ENCODE measurements around the gene REXO1.
A peak's percentile ranks its signal among the peaks of the same experiment; 100 is the strongest.

REXO1 gene

DNA sequence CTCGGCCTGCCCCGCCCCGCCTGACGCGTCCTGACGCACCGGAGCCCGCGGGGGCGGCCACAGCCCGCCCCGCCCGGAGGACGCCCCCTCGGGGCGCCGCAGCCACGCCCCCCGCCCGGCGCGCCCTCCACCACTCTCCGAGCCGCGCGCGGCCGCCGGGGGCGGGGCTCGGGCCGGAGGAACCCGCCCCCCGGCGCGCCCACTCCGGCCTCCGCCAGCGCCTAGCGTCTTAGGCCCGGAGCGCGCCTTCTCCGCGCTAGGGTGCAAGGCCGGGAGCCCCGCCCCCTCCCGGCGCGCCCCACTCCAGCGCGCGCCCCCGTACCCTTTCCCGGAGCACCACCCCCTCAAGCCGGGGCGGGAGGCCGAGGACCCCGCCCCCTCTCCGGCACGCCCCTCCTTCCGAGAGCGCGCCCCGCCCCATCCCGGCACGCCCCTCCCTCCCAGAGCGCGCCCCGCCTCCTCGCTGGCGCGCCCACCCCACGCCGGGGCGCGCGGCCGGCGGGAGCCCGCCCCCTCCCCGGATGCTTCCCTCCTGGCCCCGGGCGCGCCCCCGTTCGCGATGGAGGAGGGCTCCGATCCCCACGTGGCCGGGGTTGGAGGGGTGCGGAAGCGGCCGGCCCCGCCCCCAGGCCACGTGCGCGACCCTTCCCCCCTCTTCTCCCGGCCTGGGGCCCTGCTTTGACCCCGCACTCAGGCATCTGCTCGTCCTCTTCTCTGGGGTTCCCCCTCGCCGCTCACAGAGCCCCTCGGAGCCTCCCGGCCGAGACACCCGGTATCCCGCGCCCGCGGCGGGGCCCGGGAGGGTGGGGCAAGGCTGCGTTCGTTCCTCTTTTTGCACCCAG, 15.6 kb upstream of the REXO1 start:
- Histone ChIP-seq H3K36me3 (replicated peaks; ENCODE audit: insufficient read depth, low read length) (no peaks in the 10 kb centered on the region), H3K27me3 (replicated peaks; ENCODE audit: insufficient read depth, low read length) (no peaks in the 10 kb centered on the region), H3K4me2 (ENCODE audit: low read depth, low read length) (peak overlapping the region; percentile 96), H3K9ac (ENCODE audit: low read length) (peak overlapping the region; percentile 98), H2AFZ (ENCODE audit: low read length) (peak overlapping the region; percentile 95), H3K79me2 (ENCODE audit: low read length) (peaks cover 47% of the 10 kb centered on the region), H3F3A (ENCODE audit: insufficient read depth, low read length) (peaks cover 20% of the 10 kb centered on the region; the same call in 1 of the 2 replicates), H3K27ac (ENCODE audit: low read length) (peak overlapping the region; percentile 92), H3K9me2 (replicated peaks; ENCODE audit: insufficient read depth, low read length) (no peaks in the 10 kb centered on the region), H3K9me3 (replicated peaks; ENCODE audit: insufficient read depth, low read length) (no peaks in the 10 kb centered on the region), H3K4me3 (ENCODE audit: low read length) (peak overlapping the region; percentile 72), H3K4me1 (ENCODE audit: low read length) (peaks cover 15% of the 10 kb centered on the region), H4K20me1 (ENCODE audit: insufficient read depth, low read length) (no peaks in the 10 kb centered on the region)
- peak; percentile 97 for DNase-seq
- TF ChIP-seq, protein P1, sequence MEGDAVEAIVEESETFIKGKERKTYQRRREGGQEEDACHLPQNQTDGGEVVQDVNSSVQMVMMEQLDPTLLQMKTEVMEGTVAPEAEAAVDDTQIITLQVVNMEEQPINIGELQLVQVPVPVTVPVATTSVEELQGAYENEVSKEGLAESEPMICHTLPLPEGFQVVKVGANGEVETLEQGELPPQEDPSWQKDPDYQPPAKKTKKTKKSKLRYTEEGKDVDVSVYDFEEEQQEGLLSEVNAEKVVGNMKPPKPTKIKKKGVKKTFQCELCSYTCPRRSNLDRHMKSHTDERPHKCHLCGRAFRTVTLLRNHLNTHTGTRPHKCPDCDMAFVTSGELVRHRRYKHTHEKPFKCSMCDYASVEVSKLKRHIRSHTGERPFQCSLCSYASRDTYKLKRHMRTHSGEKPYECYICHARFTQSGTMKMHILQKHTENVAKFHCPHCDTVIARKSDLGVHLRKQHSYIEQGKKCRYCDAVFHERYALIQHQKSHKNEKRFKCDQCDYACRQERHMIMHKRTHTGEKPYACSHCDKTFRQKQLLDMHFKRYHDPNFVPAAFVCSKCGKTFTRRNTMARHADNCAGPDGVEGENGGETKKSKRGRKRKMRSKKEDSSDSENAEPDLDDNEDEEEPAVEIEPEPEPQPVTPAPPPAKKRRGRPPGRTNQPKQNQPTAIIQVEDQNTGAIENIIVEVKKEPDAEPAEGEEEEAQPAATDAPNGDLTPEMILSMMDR (IDR thresholded peaks at IDR 0.05; ENCODE audit: low read length) = no peak
- TF ChIP-seq EZH2phosphoT487 (IDR thresholded peaks at IDR 0.05; ENCODE audit: low read length) (no peak), EZH2 (optimal IDR thresholded peaks at IDR 0.05; ENCODE audit: low read depth, low read length) (no peak)

DNA sequence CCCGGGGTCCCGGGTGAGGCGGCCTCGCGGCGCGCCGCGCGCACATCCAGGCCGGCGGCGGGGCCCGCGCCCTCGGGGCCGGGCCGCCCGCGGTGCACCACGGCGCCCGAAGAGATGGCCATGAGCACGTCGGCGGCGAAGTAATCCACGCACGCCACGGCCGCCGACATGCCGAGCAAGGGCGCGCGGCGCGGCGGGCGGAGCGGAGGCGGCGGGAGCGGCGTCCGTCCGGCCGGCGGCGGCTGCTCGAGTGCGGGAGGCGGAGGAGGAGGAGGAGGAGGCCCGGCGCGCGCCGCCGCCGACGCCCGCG, 15.0 kb upstream of the REXO1 start, which contains the start of gene KLF16:
Gene KLF16, minus strand, starts transcription at position 252 of the 310 bp plus-strand sequence. Its CDS starts 82 bp downstream, at position 170.
- H3K4me3 ChIP-seq (ENCODE audit: low read length) = peak within 1 kb of the TSS; percentile 98
- H3K9me3 ChIP-seq (replicated peaks; ENCODE audit: insufficient read depth, low read length) = no peaks in the 10 kb centered on the region
- H3K9ac ChIP-seq (ENCODE audit: low read length) = peak within 1 kb of the TSS; percentile 98
- no peaks in the 10 kb centered on the region for H3K27me3 ChIP-seq (replicated peaks; ENCODE audit: insufficient read depth, low read length)
- H3K9me2 ChIP-seq (replicated peaks; ENCODE audit: insufficient read depth, low read length) = no peaks in the 10 kb centered on the region
- H3K4me1 ChIP-seq (ENCODE audit: low read length) = peaks cover 15% of the 10 kb centered on the region
- peak within 1 kb of the TSS; percentile 97 for H3K4me2 ChIP-seq (ENCODE audit: low read depth, low read length)
- peaks cover 25% of the 10 kb centered on the region for H3F3A ChIP-seq (ENCODE audit: insufficient read depth, low read length)
- peaks cover 52% of the 10 kb centered on the region for H3K79me2 ChIP-seq (ENCODE audit: low read length)
- peak within 1 kb of the TSS; percentile 95 for H2AFZ ChIP-seq (ENCODE audit: low read length)
- no peak for DNase-seq
- TF ChIP-seq EZH2 (optimal IDR thresholded peaks at IDR 0.05; ENCODE audit: low read depth, low read length) (no peak), EZH2phosphoT487 (IDR thresholded peaks at IDR 0.05; ENCODE audit: low read length) (no peak)
- TF ChIP-seq, protein P1 (IDR thresholded peaks at IDR 0.05; ENCODE audit: low read length) = no peak
- no peaks in the 10 kb centered on the region for H4K20me1 ChIP-seq (ENCODE audit: insufficient read depth, low read length)
- H3K36me3 ChIP-seq (replicated peaks; ENCODE audit: insufficient read depth, low read length) = no peaks in the 10 kb centered on the region
- peak within 1 kb of the TSS; percentile 92 for H3K27ac ChIP-seq (ENCODE audit: low read length)

DNA sequence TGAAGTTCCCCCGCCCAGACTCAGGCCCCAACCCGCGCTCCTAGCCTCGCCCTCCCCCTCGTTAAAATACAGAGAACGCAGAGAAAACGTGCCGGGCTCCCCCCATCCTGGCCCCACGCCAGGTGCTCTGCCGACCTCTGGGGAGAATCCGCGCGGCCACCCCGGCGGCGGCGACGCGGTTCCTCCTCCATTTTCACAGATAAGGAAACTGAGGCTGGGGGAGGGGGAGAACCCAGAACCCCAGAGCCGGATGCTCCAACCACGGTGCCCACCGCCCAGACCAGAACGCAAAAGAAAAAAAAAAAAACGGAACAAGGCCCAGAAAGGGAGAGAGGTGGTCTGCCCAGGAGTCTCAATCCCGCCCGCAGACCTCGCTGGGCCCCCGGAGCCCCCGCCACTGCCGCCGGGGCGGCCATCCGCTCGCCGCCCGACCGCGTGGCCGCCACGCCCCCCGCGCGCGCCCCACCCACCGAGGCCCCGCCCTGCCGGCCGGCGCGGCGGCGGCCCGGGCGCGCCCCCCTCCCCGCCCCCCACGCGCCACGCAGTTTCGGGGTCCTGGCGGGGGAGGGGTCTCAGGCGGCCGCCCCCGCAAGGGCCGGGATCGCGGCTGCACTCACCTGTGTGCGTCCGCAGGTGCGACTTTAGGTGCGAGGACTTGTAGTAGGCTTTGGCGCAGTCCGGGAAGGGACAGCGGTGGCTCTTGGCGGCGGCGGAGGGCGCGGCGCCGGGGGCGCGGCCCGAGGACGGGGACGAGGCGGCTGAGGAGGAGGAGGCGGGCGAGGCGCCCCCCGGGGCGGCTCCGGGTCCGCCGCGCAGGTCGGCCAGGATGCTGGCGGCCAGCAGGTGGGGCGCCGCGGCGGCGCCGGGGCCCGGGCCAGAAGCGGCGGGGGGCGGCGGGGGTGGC, 14.4 kb upstream of the REXO1 start:
- peaks cover 15% of the 10 kb centered on the region for H3K4me1 ChIP-seq (ENCODE audit: low read length)
- peaks cover 58% of the 10 kb centered on the region for H3K79me2 ChIP-seq (ENCODE audit: low read length)
- no peaks in the 10 kb centered on the region for H3K9me2 ChIP-seq (replicated peaks; ENCODE audit: insufficient read depth, low read length)
- peak overlapping the region; percentile 97 for H3K4me2 ChIP-seq (ENCODE audit: low read depth, low read length)
- no peak overlapping the region for H2AFZ ChIP-seq (ENCODE audit: low read length)
- peak; percentile 54 for DNase-seq
- H3K9me3 ChIP-seq (replicated peaks; ENCODE audit: insufficient read depth, low read length) = no peaks in the 10 kb centered on the region
- peak overlapping the region; percentile 69 for H3K9ac ChIP-seq (ENCODE audit: low read length)
- no peaks in the 10 kb centered on the region for H3K27me3 ChIP-seq (replicated peaks; ENCODE audit: insufficient read depth, low read length)
- H4K20me1 ChIP-seq (ENCODE audit: insufficient read depth, low read length) = no peaks in the 10 kb centered on the region
- H3K36me3 ChIP-seq (replicated peaks; ENCODE audit: insufficient read depth, low read length) = no peaks in the 10 kb centered on the region
- peaks cover 23% of the 10 kb centered on the region for H3F3A ChIP-seq (ENCODE audit: insufficient read depth, low read length)
- H3K4me3 ChIP-seq (ENCODE audit: low read length) = peak overlapping the region; percentile 98
- no peak overlapping the region for H3K27ac ChIP-seq (ENCODE audit: low read length)
- TF ChIP-seq EZH2phosphoT487 (IDR thresholded peaks at IDR 0.05; ENCODE audit: low read length) (no peak), EZH2 (optimal IDR thresholded peaks at IDR 0.05; ENCODE audit: low read depth, low read length) (no peak)
- TF ChIP-seq, protein P1 (IDR thresholded peaks at IDR 0.05; ENCODE audit: low read length) = no peak

Data from MM.1S (cell line).